Muscle of leg (tissue), 11 donors: ENCODE data around the gene S1PR5. TPM values are rescaled to one million over a fixed set of nuclear protein-coding genes. Genes with fewer than 3 reads are reported as not detected.

Source experiments
- DNase-seq: peaks from one replicate; pipeline ENCODE4 v3.0.0; 2013
- H3K27ac ChIP-seq: one replicate; pipeline ENCODE4 v1.5.1; 2013; ENCODE audit warnings: mild to moderate bottlenecking, low read length, control low read depth
- H3K27me3 ChIP-seq: one replicate; pipeline ENCODE4 v1.6.1; 2013; ENCODE audit warnings: low read length; ENCODE audit not compliant: control insufficient read depth, insufficient read depth
- H3K36me3 ChIP-seq: one replicate; pipeline ENCODE4 v1.6.1; 2013; ENCODE audit warnings: low read length; ENCODE audit not compliant: control insufficient read depth, insufficient read depth
- H3K4me1 ChIP-seq: one replicate; pipeline ENCODE4 v1.6.1; 2013; ENCODE audit warnings: low read length; ENCODE audit not compliant: control insufficient read depth, insufficient read depth
- H3K4me3 ChIP-seq: one replicate; pipeline ENCODE4 v1.5.1; 2013; ENCODE audit warnings: low read length, control low read depth
- H3K9me3 ChIP-seq: replicated peaks from 2 replicates; pipeline ENCODE4 v1.6.1; 2013; ENCODE audit warnings: low read depth, low read length; ENCODE audit not compliant: control insufficient read depth
- WGBS: methylation state at CpG from one replicate; pipeline ENCODE4 v1.1.5; 2013; ENCODE audit warnings: missing lambda C conversion rate; ENCODE audit not compliant: insufficient coverage; 5-methylcytosine and 5-hydroxymethylcytosine counted together
- polyA plus RNA-seq, 8 donors: library from polyadenylated mRNA; unstranded; fragments of 120-200 nt; gene quantifications; one replicate each; pipeline versions ENCODE4 v1.2.1 to v1.2.3, GENCODE V29; 2013; ENCODE audit warnings: inconsistent platforms in 1 of 8, low replicate concordance in 1 of 8; ENCODE audit not compliant: insufficient read length in 8 of 8, insufficient read depth in 1 of 8
- total RNA-seq: library from RNA; stranded (reverse); fragments of 120-200 nt; gene quantifications from one replicate; pipeline ENCODE4 v1.2.4, GENCODE V29; 2013

S1PR5 gene
- total and polyA plus RNA-seq, 9 donors, result 0.67 to 2.2 (median 1.1) TPM

- H3K4me3 ChIP-seq, result peak overlapping the region; percentile 21
- no peak for DNase-seq
- H3K9me3 ChIP-seq, result no peaks in the 10 kb centered on the region
- 17% methylated on average over 4 of the region's 10 CpGs for WGBS
- no peaks in the 10 kb centered on the region for H3K36me3 ChIP-seq
- no peak overlapping the region for H3K27ac ChIP-seq
- peaks cover 22% of the 10 kb centered on the region for H3K4me1 ChIP-seq
- peaks cover 88% of the 10 kb centered on the region for H3K27me3 ChIP-seq
Measured at GRCh38 chr19:10516671-10517286, 468 bp downstream of the S1PR5 start.

- Histone ChIP-seq H3K27ac (no peak overlapping the region), H3K9me3 (no peaks in the 10 kb centered on the region), H3K36me3 (no peaks in the 10 kb centered on the region), H3K4me3 (no peak overlapping the region), H3K4me1 (peaks cover 22% of the 10 kb centered on the region), H3K27me3 (peaks cover 92% of the 10 kb centered on the region)
- WGBS, result 88% methylated on average over 3 of the region's 5 CpGs
- DNase-seq, result no peak
Measured at GRCh38 chr19:10516064-10516385, 1.2 kb downstream of the S1PR5 start.

- Histone ChIP-seq H3K4me1 (peaks cover 29% of the 10 kb centered on the region), H3K9me3 (no peaks in the 10 kb centered on the region), H3K4me3 (no peak overlapping the region), H3K27me3 (peaks cover 94% of the 10 kb centered on the region), H3K27ac (no peak overlapping the region), H3K36me3 (no peaks in the 10 kb centered on the region)
- WGBS, result 7% methylated on average over 95 of the region's 107 CpGs
- no peak for DNase-seq
Measured at GRCh38 chr19:10514211-10515145, 2.8 kb downstream of the S1PR5 start.

GRCh38 chr19:10513223-10513622, 4.0 kb downstream of the S1PR5 start:
- Histone ChIP-seq H3K9me3 (no peaks in the 10 kb centered on the region), H3K36me3 (no peaks in the 10 kb centered on the region), H3K4me1 (peaks cover 19% of the 10 kb centered on the region), H3K4me3 (no peak overlapping the region), H3K27me3 (peaks cover 83% of the 10 kb centered on the region), H3K27ac (no peak overlapping the region)
- DNase-seq, result no peak
- 77% methylated on average over 6 of the region's 7 CpGs for WGBS

GRCh38 chr19:10510301-10510802, 6.9 kb downstream of the S1PR5 start:
- WGBS, result 3% methylated on average over 15 of the region's 15 CpGs
- no peaks in the 10 kb centered on the region for H3K36me3 ChIP-seq
- DNase-seq, result peak; percentile 17
- H3K27ac ChIP-seq, result no peak overlapping the region
- H3K27me3 ChIP-seq, result peaks cover 55% of the 10 kb centered on the region
- no peak overlapping the region for H3K4me3 ChIP-seq
- H3K4me1 ChIP-seq, result peaks cover 8% of the 10 kb centered on the region
- no peaks in the 10 kb centered on the region for H3K9me3 ChIP-seq

- Histone ChIP-seq H3K27ac (no peak overlapping the region), H3K27me3 (peaks cover 38% of the 10 kb centered on the region), H3K9me3 (no peaks in the 10 kb centered on the region), H3K4me3 (no peak overlapping the region), H3K36me3 (no peaks in the 10 kb centered on the region), H3K4me1 (peaks cover 8% of the 10 kb centered on the region)
- WGBS, result 90% methylated on average over 2 of the region's 3 CpGs
- DNase-seq, result no peak
Measured at GRCh38 chr19:10508707-10509106, 8.5 kb downstream of the S1PR5 start.

- H3K36me3 ChIP-seq, result no peaks in the 10 kb centered on the region
- 83% methylated on average over 12 of the region's 16 CpGs for WGBS
- no peak overlapping the region for H3K27ac ChIP-seq
- H3K9me3 ChIP-seq, result no peaks in the 10 kb centered on the region
- peaks cover 32% of the 10 kb centered on the region for H3K27me3 ChIP-seq
- DNase-seq, result no peak
- H3K4me3 ChIP-seq, result no peak overlapping the region
- H3K4me1 ChIP-seq, result peaks cover 8% of the 10 kb centered on the region
Measured at GRCh38 chr19:10508036-10508435, 9.2 kb downstream of the S1PR5 start.

GRCh38 chr19:10505583-10506229, 11.5 kb downstream of the S1PR5 start:
- Histone ChIP-seq H3K27ac (no peak overlapping the region), H3K36me3 (peaks cover 3% of the 10 kb centered on the region), H3K27me3 (peaks cover 12% of the 10 kb centered on the region), H3K4me1 (peaks cover 14% of the 10 kb centered on the region), H3K4me3 (no peak overlapping the region), H3K9me3 (no peaks in the 10 kb centered on the region)
- WGBS, result 8% methylated on average over 12 of the region's 17 CpGs
- DNase-seq, result peak; percentile 64

- peak within 1 kb of the TSS; percentile 95 for H3K27ac ChIP-seq
- no peaks in the 10 kb centered on the region for H3K27me3 ChIP-seq
- peak; percentile 76 for DNase-seq
- H3K4me1 ChIP-seq, result peaks cover 6% of the 10 kb centered on the region
- no peaks in the 10 kb centered on the region for H3K9me3 ChIP-seq
- peak within 1 kb of the TSS; percentile 98 for H3K4me3 ChIP-seq
- peaks cover 22% of the 10 kb centered on the region for H3K36me3 ChIP-seq
- WGBS, result 3% methylated on average over 69 of the region's 73 CpGs
Measured at GRCh38 chr19:10503002-10503789, 14.1 kb downstream of the S1PR5 start, which contains the start of gene KEAP1. TSS of gene KEAP1 (minus strand) at chr19:10503356. CDS start at chr19:10500033, 3,323 bp downstream.
